DND-41 (cell line): ENCODE results near the gene SLC22A7.
A peak's percentile ranks its signal among the peaks of the same experiment; 100 is the strongest.

ENCODE experiments used
- ATAC-seq: fragments of 200-7000 bp; cut with Tn5 transposase; 3 replicates; pipeline ENCODE4 v1.9.1; 2021; ENCODE audit warnings: low read depth; ENCODE audit not compliant: insufficient read depth
- DNase-seq: peaks from one replicate; pipeline ENCODE4 v3.0.0-alpha.2; 2020
- H2AFZ ChIP-seq: 2 replicates; pipeline ENCODE4 v1.6.0; 2012; ENCODE audit warnings: low read depth, low read length
- H3K27ac ChIP-seq: 2 replicates; pipeline ENCODE4 v1.5.1; 2012; ENCODE audit warnings: low read length, inconsistent platforms
- H3K27me3 ChIP-seq: fragments of 200-600 bp; sonication (generic); 2 replicates; pipeline ENCODE4 v1.6.0; 2012; ENCODE audit warnings: low read length, mild to moderate bottlenecking, inconsistent platforms; ENCODE audit not compliant: insufficient read depth, poor library complexity
- H3K36me3 ChIP-seq: 2 replicates; pipeline ENCODE4 v1.5.1; 2012; ENCODE audit warnings: low read length, inconsistent platforms; ENCODE audit not compliant: insufficient read depth
- H3K4me1 ChIP-seq: 2 replicates; pipeline ENCODE4 v1.5.1; 2012; ENCODE audit warnings: mild to moderate bottlenecking, low read length; ENCODE audit not compliant: insufficient read depth
- H3K4me2 ChIP-seq: 2 replicates; pipeline ENCODE4 v1.6.0; 2012; ENCODE audit warnings: mild to moderate bottlenecking, moderate library complexity, low read length, inconsistent platforms; ENCODE audit not compliant: insufficient read depth
- H3K4me3 ChIP-seq, 2 experiments: fragments of 200-600 bp in 1 of 2; shearing (Covaris generic) in 1 of 2; 2 replicates each; pipeline ENCODE4 v1.5.1; 2012 to 2016; ENCODE audit warnings: inconsistent platforms in 2 of 2, low read length in 2 of 2, mild to moderate bottlenecking in 2 of 2, low read depth in 1 of 2, moderate library complexity in 1 of 2
- H3K79me2 ChIP-seq: 2 replicates; pipeline ENCODE4 v1.6.0; 2012; ENCODE audit warnings: low read length, inconsistent platforms; ENCODE audit not compliant: insufficient read depth
- H3K9ac ChIP-seq: 2 replicates; pipeline ENCODE4 v1.6.0; 2012; ENCODE audit warnings: low read depth, mild to moderate bottlenecking, inconsistent platforms, low read length, moderate library complexity
- H3K9me3 ChIP-seq: 2 replicates; pipeline ENCODE4 v1.5.1; 2012; ENCODE audit warnings: low read length, moderate library complexity, mild to moderate bottlenecking, inconsistent platforms; ENCODE audit not compliant: insufficient read depth, severe bottlenecking
- H4K20me1 ChIP-seq: 2 replicates; pipeline ENCODE4 v1.6.0; 2012; ENCODE audit warnings: low read length; ENCODE audit not compliant: insufficient read depth
- CTCF ChIP-seq: IDR thresholded peaks from 2 replicates; pipeline ENCODE4 v1.5.1; 2012; ENCODE audit warnings: borderline replicate concordance, low read length, moderate library complexity, mild to moderate bottlenecking; ENCODE audit not compliant: poor library complexity, severe bottlenecking; ENCODE audit errors: extremely low read depth
- EZH2 ChIP-seq: IDR thresholded peaks from 3 replicates; pipeline ENCODE4 v1.6.1; 2012; ENCODE audit warnings: borderline replicate concordance, low read depth, mild to moderate bottlenecking, moderate library complexity, low read length, inconsistent platforms; ENCODE audit not compliant: severe bottlenecking

Gene SLC22A7

GRCh38 chr6:43263314-43264178 lies 34.5 kb upstream of the SLC22A7 start:
- no peak overlapping the region for H3K9ac ChIP-seq
- H3K27me3 ChIP-seq: peaks cover 22% of the 10 kb centered on the region
- H3K36me3 ChIP-seq: no peaks in the 10 kb centered on the region
- H3K79me2 ChIP-seq: no peaks in the 10 kb centered on the region
- peak overlapping the region; percentile 10; the same call in 1 of the 2 replicates for H2AFZ ChIP-seq
- no peaks in the 10 kb centered on the region for H3K4me1 ChIP-seq
- TF ChIP-seq CTCF (peak; percentile 91), EZH2 (no peak)
- ATAC-seq: peak; percentile 96
- H3K4me3 ChIP-seq: no peak overlapping the region
- H3K27ac ChIP-seq: no peak overlapping the region
- no peak overlapping the region for H3K4me2 ChIP-seq
- DNase-seq: peak; percentile 70
- H3K9me3 ChIP-seq: no peaks in the 10 kb centered on the region
- H4K20me1 ChIP-seq: no peaks in the 10 kb centered on the region

- Histone ChIP-seq H3K27ac (no peak overlapping the region), H3K9me3 (no peaks in the 10 kb centered on the region), H3K4me3 (no peak overlapping the region), H3K9ac (no peak overlapping the region), H2AFZ (no peak overlapping the region), H4K20me1 (peaks cover 4% of the 10 kb centered on the region; the same call in 1 of the 2 replicates), H3K4me1 (peaks cover 8% of the 10 kb centered on the region), H3K27me3 (peaks cover 33% of the 10 kb centered on the region), H3K4me2 (no peak overlapping the region), H3K36me3 (no peaks in the 10 kb centered on the region), H3K79me2 (no peaks in the 10 kb centered on the region)
- ATAC-seq (no peak), DNase-seq (no peak)
- TF ChIP-seq EZH2: no peak
- TF ChIP-seq CTCF: no peak
These were observed 33.4 kb upstream of the SLC22A7 start for GRCh38 chr6:43264599-43265145.

- H3K27ac ChIP-seq: no peak overlapping the region
- ATAC-seq (no peak), DNase-seq (no peak)
- TF ChIP-seq EZH2 (no peak), CTCF (no peak)
- no peak overlapping the region for H3K9ac ChIP-seq
- no peaks in the 10 kb centered on the region for H3K79me2 ChIP-seq
- H3K4me2 ChIP-seq: no peak overlapping the region
- H3K36me3 ChIP-seq: no peaks in the 10 kb centered on the region
- peaks cover 14% of the 10 kb centered on the region for H3K4me1 ChIP-seq
- peaks cover 4% of the 10 kb centered on the region; the same call in 1 of the 2 replicates for H4K20me1 ChIP-seq
- H3K4me3 ChIP-seq: no peak overlapping the region
- peaks cover 42% of the 10 kb centered on the region for H3K27me3 ChIP-seq
- no peak overlapping the region for H2AFZ ChIP-seq
- no peaks in the 10 kb centered on the region for H3K9me3 ChIP-seq
These were observed 32.5 kb upstream of the SLC22A7 start for GRCh38 chr6:43265564-43265963.
